ENCODE data around the gene AGRN. TPM values are rescaled to one million over a fixed set of nuclear protein-coding genes. Genes with fewer than 3 reads are reported as not detected.
A peak's percentile ranks its signal among the peaks of the same experiment; 100 is the strongest.
"Not testable (repeated sequence)": the region's sequence is repeated elsewhere in the genome, so short reads cannot be mapped to it uniquely, and the experiment has no call there.

The AGRN gene
- total and polyA plus RNA-seq, 7 donors, result 2.8 to 54.4 (median 6.4) TPM

DNA sequence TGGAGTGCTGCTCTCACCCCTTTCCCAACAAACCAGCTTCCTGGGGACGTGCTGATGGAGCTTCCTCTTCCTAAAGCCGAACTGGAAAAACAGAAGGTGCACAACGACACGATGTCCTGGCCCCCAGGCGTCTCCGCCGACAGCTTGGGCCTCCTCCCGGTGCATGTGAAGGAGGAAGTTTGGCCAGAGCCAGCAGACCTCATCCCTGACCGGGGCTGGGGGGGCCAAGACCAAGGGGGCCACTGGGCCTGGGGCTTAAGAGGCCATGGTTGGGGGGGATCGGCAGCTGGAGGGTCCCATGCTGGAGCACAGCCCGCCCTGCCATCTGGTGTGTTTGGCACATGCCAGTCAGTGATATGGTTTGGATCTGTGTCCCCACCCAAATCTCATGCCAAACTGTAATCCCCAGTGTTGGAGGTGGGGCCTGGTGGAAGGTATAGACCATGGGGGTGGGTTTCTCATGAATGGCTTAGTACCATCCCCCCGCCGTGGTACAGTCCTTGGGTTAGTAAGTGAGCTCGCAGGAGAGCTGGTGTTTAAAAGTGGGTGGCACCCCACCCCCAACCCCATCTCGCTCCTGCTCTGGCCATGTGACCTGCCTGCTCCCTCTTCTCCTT, 26.4 kb upstream of the AGRN start:
- H3K4me1 ChIP-seq, result peaks cover 0 to 10% (median 6%) of the 10 kb centered on the region in 4 donors
- no peak overlapping the region for H3K4me3 ChIP-seq
- H3K9me3 ChIP-seq, result peaks cover 0 to 5% (median 3%) of the 10 kb centered on the region in 4 donors
- no peak overlapping the region for H3K27ac ChIP-seq
- no peak for TF ChIP-seq CTCF (IDR thresholded peaks at IDR 0.05)
- TF ChIP-seq POLR2AphosphoS5 (IDR thresholded peaks at IDR 0.05), result no peak
- TF ChIP-seq POLR2A (IDR thresholded peaks at IDR 0.05), result no peak
- no peak for TF ChIP-seq EP300 (IDR thresholded peaks at IDR 0.05)
- peaks cover 0 to 9% (median 0%) of the 10 kb centered on the region in 3 donors for H3K27me3 ChIP-seq
- DNase-seq, result no peak
- 77 to 83% methylated on average over 15 of the region's 15 CpGs for WGBS, 2 donors
- H3K36me3 ChIP-seq, result no peaks in the 10 kb centered on the region
- intact Hi-C loops (cut with DNase I), result no loop called here

DNA sequence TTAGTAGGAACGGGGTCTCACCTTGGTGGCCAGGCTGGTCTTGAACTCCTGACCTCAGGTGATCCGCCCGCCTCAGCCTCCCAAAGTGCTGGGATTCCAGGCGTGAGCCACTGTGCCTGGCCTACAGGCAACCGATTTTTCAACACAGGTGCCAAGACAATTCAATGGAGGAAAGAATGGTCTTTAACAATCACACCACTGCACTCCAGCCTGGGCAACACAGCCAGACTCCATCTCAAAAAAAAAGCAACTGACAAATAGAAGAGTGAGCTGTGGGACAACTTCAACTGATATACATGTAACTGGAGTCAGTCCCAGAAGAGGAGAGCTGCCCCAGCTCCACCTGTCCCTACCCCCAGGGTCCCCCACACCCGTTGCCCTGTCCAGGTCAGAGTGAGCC, 25.4 kb upstream of the AGRN start:
- H3K36me3 ChIP-seq; H3K9me3 ChIP-seq; intact Hi-C loops (cut with DNase I); H3K4me3 ChIP-seq; DNase-seq; H3K27ac ChIP-seq: not testable (repeated sequence)
- Histone ChIP-seq H3K27me3 (peaks cover 0 to 17% (median 3%) of the 10 kb centered on the region in 3 donors), H3K4me1 (peaks cover 0 to 20% (median 15%) of the 10 kb centered on the region in 4 donors)
- WGBS, 2 donors, result 78 to 84% methylated on average over 6 of the region's 6 CpGs

DNA sequence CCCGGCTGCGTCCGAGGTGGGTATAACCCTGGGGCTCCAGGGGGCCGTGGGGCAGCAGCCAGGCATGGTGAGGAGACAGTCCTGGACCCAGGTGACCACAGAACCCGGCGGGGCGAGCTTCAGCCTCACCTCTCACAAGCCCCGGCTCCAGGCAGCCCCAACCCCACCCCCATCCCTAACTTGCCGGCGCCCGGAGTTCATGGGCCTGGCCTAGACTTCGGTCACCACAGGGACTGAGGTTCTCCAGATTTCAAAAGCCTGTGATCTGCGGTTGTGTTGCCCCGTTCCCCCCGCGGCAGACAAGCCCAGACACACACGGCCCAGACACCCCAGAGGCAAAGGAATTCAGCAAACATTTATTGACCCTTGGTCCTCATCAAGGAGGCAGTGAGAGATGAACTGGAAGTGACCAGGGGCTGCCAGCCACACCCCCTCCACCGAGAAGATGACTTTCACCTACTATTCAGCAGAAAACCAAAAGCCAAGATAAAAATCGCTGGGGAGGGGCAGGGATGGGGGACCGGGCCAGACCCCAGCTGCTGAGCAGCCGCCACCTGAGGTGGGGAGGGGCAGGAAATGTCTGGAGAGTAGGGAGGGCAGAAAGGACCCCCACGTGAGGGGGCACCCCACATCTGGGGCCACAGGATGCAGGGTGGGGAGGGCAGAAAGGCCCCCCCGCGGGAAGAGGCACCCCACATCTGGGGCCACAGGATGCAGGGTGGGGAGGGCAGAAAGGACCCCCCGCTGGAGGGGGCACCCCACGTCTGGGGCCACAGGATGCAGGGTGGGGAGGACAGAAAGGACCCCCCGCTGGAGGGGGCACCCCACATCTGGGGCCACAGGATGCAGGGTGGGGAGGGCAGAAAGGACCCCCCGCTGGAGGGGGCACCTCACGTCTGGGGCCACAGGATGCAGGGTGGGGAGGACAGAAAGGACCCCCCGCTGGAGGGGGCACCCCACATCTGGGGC, 24.0 kb upstream of the AGRN start:
- H3K36me3 ChIP-seq, result no peaks in the 10 kb centered on the region
- H3K4me1 ChIP-seq, result peaks cover 0 to 30% (median 22%) of the 10 kb centered on the region in 4 donors
- intact Hi-C loops (cut with DNase I), result no loop called here

GRCh38 chr1:996851-997712, 22.8 kb upstream of the AGRN start:
- intact Hi-C loops (cut with DNase I), result no loop called here
- DNase-seq, result peak; percentile 64

More for the DNA sequence above, 24.0 kb upstream of the AGRN start:
- no peak overlapping the region for H3K27ac ChIP-seq
- peak; percentile 63 for DNase-seq
- H3K4me3 ChIP-seq, result no peak overlapping the region
- peaks cover 0 to 5% (median 3%) of the 10 kb centered on the region in 4 donors for H3K9me3 ChIP-seq
- 24 to 32% methylated on average over 30 of the region's 30 CpGs for WGBS, 2 donors
- TF ChIP-seq CTCF (IDR thresholded peaks at IDR 0.05) (no peak), POLR2AphosphoS5 (IDR thresholded peaks at IDR 0.05) (no peak), POLR2A (IDR thresholded peaks at IDR 0.05) (no peak), EP300 (IDR thresholded peaks at IDR 0.05) (no peak)
- H3K27me3 ChIP-seq, result peaks cover 0 to 17% (median 5%) of the 10 kb centered on the region in 3 donors

More at GRCh38 chr1:996851-997712, 22.8 kb upstream of the AGRN start:
- peaks cover 0 to 4% (median 2%) of the 10 kb centered on the region in 4 donors for H3K9me3 ChIP-seq
- H3K27me3 ChIP-seq, result peaks cover 0 to 17% (median 5%) of the 10 kb centered on the region in 3 donors
- TF ChIP-seq CTCF (IDR thresholded peaks at IDR 0.05) (no peak), EP300 (IDR thresholded peaks at IDR 0.05) (no peak), POLR2A (IDR thresholded peaks at IDR 0.05) (no peak), POLR2AphosphoS5 (IDR thresholded peaks at IDR 0.05) (no peak)
- 59 to 71% methylated on average over 24 of the region's 24 CpGs for WGBS, 2 donors
- no peaks in the 10 kb centered on the region for H3K36me3 ChIP-seq
- no peak overlapping the region for H3K4me3 ChIP-seq
- H3K27ac ChIP-seq, result no peak overlapping the region
- peaks cover 0 to 41% (median 31%) of the 10 kb centered on the region in 4 donors for H3K4me1 ChIP-seq
